SIG-M5 treated with dmso at 0.1 percent for 504 hours (cell line): ENCODE data around the gene ABCD4.
"Not testable (repeated sequence)": the region's sequence is repeated elsewhere in the genome, so short reads cannot be mapped to it uniquely, and the experiment has no call there.

Source experiments
- DNase-seq: peaks from one replicate; lab custom pipeline; 2025; ENCODE audit not compliant: unreplicated experiment; lab: John Stamatoyannopoulos, UW

The ABCD4 gene

GRCh38 chr14:74302634-74303569, at the start of gene ABCD4:
Gene ABCD4 (minus strand): TSS chr14:74302934. CDS start chr14:74302912, 22 bp downstream.
- peak; percentile 92 for DNase-seq

GRCh38 chr14:74350928-74351323, 48.2 kb upstream of the ABCD4 start:
- no peak for DNase-seq

- no peak for DNase-seq
Observed at GRCh38 chr14:74350211-74350927, 47.6 kb upstream of the ABCD4 start.

GRCh38 chr14:74349757-74350156, 47.0 kb upstream of the ABCD4 start:
- DNase-seq: no peak

- no peak for DNase-seq
Observed at GRCh38 chr14:74348735-74349463, 46.2 kb upstream of the ABCD4 start.

GRCh38 chr14:74348241-74348734, 45.6 kb upstream of the ABCD4 start, which contains the start of gene VRTN:
Gene VRTN (plus strand): TSS chr14:74348471. CDS start chr14:74356784, 8,313 bp downstream.
- no peak for DNase-seq

- no peak for DNase-seq
Observed at GRCh38 chr14:74347795-74348100, 45.0 kb upstream of the ABCD4 start.

GRCh38 chr14:74347097-74347794, 44.5 kb upstream of the ABCD4 start:
- no peak for DNase-seq

GRCh38 chr14:74346341-74346740, 43.6 kb upstream of the ABCD4 start:
- DNase-seq: no peak

- no peak for DNase-seq
Observed at GRCh38 chr14:74333909-74334308, 31.2 kb upstream of the ABCD4 start.

GRCh38 chr14:74329950-74330552, 27.3 kb upstream of the ABCD4 start:
- DNase-seq: not testable (repeated sequence)

- no peak for DNase-seq
Observed at GRCh38 chr14:74326369-74327152, 23.8 kb upstream of the ABCD4 start.

- no peak for DNase-seq
Observed at GRCh38 chr14:74325446-74325845, 22.7 kb upstream of the ABCD4 start.

- DNase-seq: peak; percentile 51
Observed at GRCh38 chr14:74324931-74325361, 22.2 kb upstream of the ABCD4 start.

- no peak for DNase-seq
Observed at GRCh38 chr14:74314576-74314975, 11.8 kb upstream of the ABCD4 start.

- no peak for DNase-seq
Observed at GRCh38 chr14:74313601-74314000, 10.9 kb upstream of the ABCD4 start.

GRCh38 chr14:74312161-74312560, 9.4 kb upstream of the ABCD4 start:
- no peak for DNase-seq

GRCh38 chr14:74309125-74310022, 6.6 kb upstream of the ABCD4 start:
- DNase-seq: no peak
